Measurements from ENCODE around the gene RPS24. TPM values are rescaled to one million over a fixed set of nuclear protein-coding genes. Genes with fewer than 3 reads are reported as not detected.

Gene RPS24
- total and polyA plus RNA-seq, 9 of the 15 experiments (the other 6 are each of a cell fraction or from before 2014, with no cell fraction given): 1,947 to 7,307 (median 5,944) TPM

DNA sequence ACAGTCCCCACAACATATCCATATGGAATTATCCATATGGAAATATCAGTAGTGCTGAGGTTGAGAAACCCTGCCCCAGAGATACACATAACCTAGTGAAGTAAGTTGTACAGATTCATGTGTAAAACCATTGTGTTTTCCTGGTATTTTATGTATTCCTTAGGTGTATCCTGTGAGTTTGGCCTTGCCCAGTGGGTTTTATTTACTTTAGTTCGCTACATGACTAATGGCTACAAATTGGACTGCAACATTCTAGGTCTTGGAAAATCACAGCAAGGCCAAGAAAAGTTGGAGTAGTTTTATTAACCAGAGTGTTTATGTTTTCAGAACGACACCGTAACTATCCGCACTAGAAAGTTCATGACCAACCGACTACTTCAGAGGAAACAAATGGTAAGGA, 1.4 kb downstream of the RPS24 start:
- Histone ChIP-seq H3K27ac (ENCODE audit: extremely low read depth, low read depth, low read length) (peak overlapping the region; percentile 82), H3K27me3 (ENCODE audit: control insufficient read depth in 2 of 2, insufficient read depth in 2 of 2, low read length in 2 of 2) (no peaks in the 10 kb centered on the region), H2AFZ (ENCODE audit: low read depth, low read length) (no peak overlapping the region), H3K4me1 (replicated peaks in 1 of 2; ENCODE audit: control insufficient read depth in 2 of 2, insufficient read depth in 2 of 2, low read length in 2 of 2) (peaks cover 18 to 40% of the 10 kb centered on the region in 2 experiments), H3K4me2 (ENCODE audit: insufficient read depth, low read length) (peak overlapping the region; percentile 97), H3K9ac (ENCODE audit: insufficient read depth in 1 of 2, low read depth in 2 of 2, low read length in 2 of 2) (peak overlapping the region; percentile 61 to 95), H3K79me2 (ENCODE audit: control insufficient read depth, insufficient read depth, low read length) (peaks cover 65% of the 10 kb centered on the region), H3K36me3 (ENCODE audit: control insufficient read depth, insufficient read depth, low read length) (peaks cover 59% of the 10 kb centered on the region), H4K20me1 (replicated peaks; ENCODE audit: control insufficient read depth, insufficient read depth, low read length) (peaks cover 50% of the 10 kb centered on the region), H3K4me3 (peak overlapping the region; percentile 72), H3K9me1 (ENCODE audit: control insufficient read depth, insufficient read depth, low read length) (peaks cover 7% of the 10 kb centered on the region), H3K9me3 (replicated peaks; ENCODE audit: control insufficient read depth, insufficient read depth, low read depth, low read length) (peaks cover 4% of the 10 kb centered on the region; the same call in 1 of the 2 replicates)
- FAIRE-seq: no peak
- no TSS peak for BruUV-seq (replicated peaks)
- intact Hi-C loops (cut with micrococcal nuclease) (no loop called here), in situ Hi-C loops (cut with MboI) (loop anchor here (25.0 kb wide), 1 partner anchor 1152 kb away; no protein-coding TSS in a partner anchor)
- TF ChIP-seq RBFOX2 (IDR thresholded peaks at IDR 0.05; ENCODE audit: low read depth, low read length) (peak; percentile 26; the same call in 1 of the 2 replicates), ZNF830 (CRISPR knock-in tag; IDR thresholded peaks at IDR 0.05) (no peak), HNRNPL (IDR thresholded peaks at IDR 0.05; ENCODE audit: low read depth, low read length) (peak; percentile 62; the same call in 1 of the 2 replicates), XRCC5 (IDR thresholded peaks at IDR 0.05; ENCODE audit: low read depth, low read length) (0 out of 2 replicates have a peak, but pooled peaks have one; percentile 10), CHD1 (IDR thresholded peaks at IDR 0.05; ENCODE audit: low read length) (peak; percentile 34)
- TF ChIP-seq, protein P1, sequence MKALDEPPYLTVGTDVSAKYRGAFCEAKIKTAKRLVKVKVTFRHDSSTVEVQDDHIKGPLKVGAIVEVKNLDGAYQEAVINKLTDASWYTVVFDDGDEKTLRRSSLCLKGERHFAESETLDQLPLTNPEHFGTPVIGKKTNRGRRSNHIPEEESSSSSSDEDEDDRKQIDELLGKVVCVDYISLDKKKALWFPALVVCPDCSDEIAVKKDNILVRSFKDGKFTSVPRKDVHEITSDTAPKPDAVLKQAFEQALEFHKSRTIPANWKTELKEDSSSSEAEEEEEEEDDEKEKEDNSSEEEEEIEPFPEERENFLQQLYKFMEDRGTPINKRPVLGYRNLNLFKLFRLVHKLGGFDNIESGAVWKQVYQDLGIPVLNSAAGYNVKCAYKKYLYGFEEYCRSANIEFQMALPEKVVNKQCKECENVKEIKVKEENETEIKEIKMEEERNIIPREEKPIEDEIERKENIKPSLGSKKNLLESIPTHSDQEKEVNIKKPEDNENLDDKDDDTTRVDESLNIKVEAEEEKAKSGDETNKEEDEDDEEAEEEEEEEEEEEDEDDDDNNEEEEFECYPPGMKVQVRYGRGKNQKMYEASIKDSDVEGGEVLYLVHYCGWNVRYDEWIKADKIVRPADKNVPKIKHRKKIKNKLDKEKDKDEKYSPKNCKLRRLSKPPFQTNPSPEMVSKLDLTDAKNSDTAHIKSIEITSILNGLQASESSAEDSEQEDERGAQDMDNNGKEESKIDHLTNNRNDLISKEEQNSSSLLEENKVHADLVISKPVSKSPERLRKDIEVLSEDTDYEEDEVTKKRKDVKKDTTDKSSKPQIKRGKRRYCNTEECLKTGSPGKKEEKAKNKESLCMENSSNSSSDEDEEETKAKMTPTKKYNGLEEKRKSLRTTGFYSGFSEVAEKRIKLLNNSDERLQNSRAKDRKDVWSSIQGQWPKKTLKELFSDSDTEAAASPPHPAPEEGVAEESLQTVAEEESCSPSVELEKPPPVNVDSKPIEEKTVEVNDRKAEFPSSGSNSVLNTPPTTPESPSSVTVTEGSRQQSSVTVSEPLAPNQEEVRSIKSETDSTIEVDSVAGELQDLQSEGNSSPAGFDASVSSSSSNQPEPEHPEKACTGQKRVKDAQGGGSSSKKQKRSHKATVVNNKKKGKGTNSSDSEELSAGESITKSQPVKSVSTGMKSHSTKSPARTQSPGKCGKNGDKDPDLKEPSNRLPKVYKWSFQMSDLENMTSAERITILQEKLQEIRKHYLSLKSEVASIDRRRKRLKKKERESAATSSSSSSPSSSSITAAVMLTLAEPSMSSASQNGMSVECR (CRISPR knock-in tag; IDR thresholded peaks at IDR 0.05): no peak
- WGBS (ENCODE audit: insufficient coverage, low coverage, missing lambda C conversion rate): 26% methylated on average over 5 of the region's 5 CpGs
- ChIA-PET CTCF (ENCODE audit: low intra/inter-chr PET ratio) (no interaction called here), POLR2A (interaction anchor here (0.9 to 2.7 kb wide), 4 partner anchors 11 to 1456 kb away, joined by 3 to 21 read pairs (median 4); no protein-coding TSS in a partner anchor)
- ATAC-seq: no peak
- DNase-seq (ENCODE audit: extremely low read depth in 1 of 4, low spot score in 3 of 4): no peak

Data from K562 (cell line).